Osteocyte (in vitro differentiated cells): Measurements from ENCODE around the gene CLTCL1. TPM values are rescaled to one million over a fixed set of nuclear protein-coding genes. Genes with fewer than 3 reads are reported as not detected.
A peak's percentile ranks its signal among the peaks of the same experiment; 100 is the strongest.

Experiments
- DNase-seq: peaks from one replicate; pipeline ENCODE4 v3.0.0; 2021; ENCODE audit warnings: mixed read lengths; ENCODE audit not compliant: unreplicated experiment; ENCODE audit errors: extremely low spot score
- H3K27ac Mint-ChIP-seq: one replicate; pipeline ENCODE4 v1.8.0; 2021; ENCODE audit warnings: mild to moderate bottlenecking, mixed read lengths; ENCODE audit not compliant: unreplicated experiment
- H3K27me3 Mint-ChIP-seq: one replicate; pipeline ENCODE4 v1.8.0; 2021; ENCODE audit warnings: mixed read lengths; ENCODE audit not compliant: unreplicated experiment
- H3K36me3 Mint-ChIP-seq: one replicate; pipeline ENCODE4 v1.8.0; 2021; ENCODE audit warnings: mixed read lengths; ENCODE audit not compliant: unreplicated experiment
- H3K4me1 Mint-ChIP-seq: one replicate; pipeline ENCODE4 v1.8.0; 2021; ENCODE audit warnings: mixed read lengths; ENCODE audit not compliant: unreplicated experiment
- H3K4me3 Mint-ChIP-seq: one replicate; pipeline ENCODE4 v1.8.0; 2021; ENCODE audit warnings: mild to moderate bottlenecking, moderate library complexity, mixed read lengths; ENCODE audit not compliant: unreplicated experiment
- H3K9me3 Mint-ChIP-seq: one replicate; pipeline ENCODE4 v1.8.0; 2021; ENCODE audit warnings: mixed read lengths; ENCODE audit not compliant: unreplicated experiment
- total RNA-seq: library from RNA; stranded (reverse); gene quantifications from 2 replicates; pipeline ENCODE4 v1.2.1, GENCODE V29; 2021
- TF ChIP-seq, protein P1 (sequence below): fragments of 200-600 bp; sonication (generic); IDR thresholded peaks from 2 replicates; pipeline ENCODE4 v1.5.0; 2021; ENCODE audit warnings: antibody characterized with exemption, mild to moderate bottlenecking, moderate library complexity

The CLTCL1 gene
- total RNA-seq, 1 donor from 2014 or later, result 10.1 TPM

DNA sequence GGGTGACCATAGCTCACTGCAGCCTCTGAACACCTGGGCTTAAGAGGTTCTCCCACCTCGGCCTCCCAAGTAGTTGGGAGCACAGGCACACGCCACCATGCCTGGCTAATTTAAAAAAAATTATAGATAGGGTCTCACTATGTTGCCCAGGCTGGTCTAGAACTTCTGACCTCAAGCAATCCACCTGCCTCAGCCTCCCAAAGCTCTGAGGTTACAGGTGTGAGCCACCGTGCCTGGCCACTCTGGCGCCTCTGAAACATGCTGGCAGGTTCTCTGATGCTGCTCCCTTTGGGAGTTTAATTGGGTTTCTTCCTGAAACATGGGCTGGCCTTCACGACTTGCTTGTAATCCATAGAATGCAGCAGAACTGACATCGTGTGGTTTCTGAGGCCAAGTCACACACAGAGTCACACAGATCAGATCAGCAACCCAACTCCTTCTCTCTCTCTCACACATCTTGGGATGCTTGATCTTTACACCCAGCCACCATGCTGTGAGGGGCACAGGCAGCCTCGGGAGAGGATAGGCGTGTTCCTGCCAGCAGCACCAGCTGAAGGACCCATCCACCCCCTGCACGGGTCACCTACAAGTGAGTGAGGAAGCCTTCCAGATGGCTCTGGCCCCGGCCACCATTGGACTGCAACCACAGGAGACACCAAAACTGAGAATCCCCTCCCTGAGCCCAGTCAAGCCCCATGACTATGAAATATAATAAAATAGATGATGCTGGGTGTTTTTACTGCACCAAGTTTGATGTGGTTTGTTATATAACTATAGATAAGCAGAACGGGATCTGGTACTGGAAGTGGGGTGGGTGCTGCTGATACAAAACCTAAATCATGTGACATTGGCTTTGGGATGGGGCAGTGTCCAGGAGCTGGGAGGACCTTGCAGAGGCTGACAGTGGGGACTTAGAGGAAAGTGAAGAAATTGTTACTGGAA is 138.3 kb downstream of the CLTCL1 start:
- no peaks in the 10 kb centered on the region for H3K9me3 Mint-ChIP-seq
- no peaks in the 10 kb centered on the region for H3K36me3 Mint-ChIP-seq
- H3K4me1 Mint-ChIP-seq, result peaks cover 4% of the 10 kb centered on the region
- no peak overlapping the region for H3K27ac Mint-ChIP-seq
- DNase-seq, result no peak
- H3K4me3 Mint-ChIP-seq, result no peak overlapping the region
- TF ChIP-seq, protein P1, sequence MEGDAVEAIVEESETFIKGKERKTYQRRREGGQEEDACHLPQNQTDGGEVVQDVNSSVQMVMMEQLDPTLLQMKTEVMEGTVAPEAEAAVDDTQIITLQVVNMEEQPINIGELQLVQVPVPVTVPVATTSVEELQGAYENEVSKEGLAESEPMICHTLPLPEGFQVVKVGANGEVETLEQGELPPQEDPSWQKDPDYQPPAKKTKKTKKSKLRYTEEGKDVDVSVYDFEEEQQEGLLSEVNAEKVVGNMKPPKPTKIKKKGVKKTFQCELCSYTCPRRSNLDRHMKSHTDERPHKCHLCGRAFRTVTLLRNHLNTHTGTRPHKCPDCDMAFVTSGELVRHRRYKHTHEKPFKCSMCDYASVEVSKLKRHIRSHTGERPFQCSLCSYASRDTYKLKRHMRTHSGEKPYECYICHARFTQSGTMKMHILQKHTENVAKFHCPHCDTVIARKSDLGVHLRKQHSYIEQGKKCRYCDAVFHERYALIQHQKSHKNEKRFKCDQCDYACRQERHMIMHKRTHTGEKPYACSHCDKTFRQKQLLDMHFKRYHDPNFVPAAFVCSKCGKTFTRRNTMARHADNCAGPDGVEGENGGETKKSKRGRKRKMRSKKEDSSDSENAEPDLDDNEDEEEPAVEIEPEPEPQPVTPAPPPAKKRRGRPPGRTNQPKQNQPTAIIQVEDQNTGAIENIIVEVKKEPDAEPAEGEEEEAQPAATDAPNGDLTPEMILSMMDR, result no peak
- H3K27me3 Mint-ChIP-seq, result peaks cover 42% of the 10 kb centered on the region

DNA sequence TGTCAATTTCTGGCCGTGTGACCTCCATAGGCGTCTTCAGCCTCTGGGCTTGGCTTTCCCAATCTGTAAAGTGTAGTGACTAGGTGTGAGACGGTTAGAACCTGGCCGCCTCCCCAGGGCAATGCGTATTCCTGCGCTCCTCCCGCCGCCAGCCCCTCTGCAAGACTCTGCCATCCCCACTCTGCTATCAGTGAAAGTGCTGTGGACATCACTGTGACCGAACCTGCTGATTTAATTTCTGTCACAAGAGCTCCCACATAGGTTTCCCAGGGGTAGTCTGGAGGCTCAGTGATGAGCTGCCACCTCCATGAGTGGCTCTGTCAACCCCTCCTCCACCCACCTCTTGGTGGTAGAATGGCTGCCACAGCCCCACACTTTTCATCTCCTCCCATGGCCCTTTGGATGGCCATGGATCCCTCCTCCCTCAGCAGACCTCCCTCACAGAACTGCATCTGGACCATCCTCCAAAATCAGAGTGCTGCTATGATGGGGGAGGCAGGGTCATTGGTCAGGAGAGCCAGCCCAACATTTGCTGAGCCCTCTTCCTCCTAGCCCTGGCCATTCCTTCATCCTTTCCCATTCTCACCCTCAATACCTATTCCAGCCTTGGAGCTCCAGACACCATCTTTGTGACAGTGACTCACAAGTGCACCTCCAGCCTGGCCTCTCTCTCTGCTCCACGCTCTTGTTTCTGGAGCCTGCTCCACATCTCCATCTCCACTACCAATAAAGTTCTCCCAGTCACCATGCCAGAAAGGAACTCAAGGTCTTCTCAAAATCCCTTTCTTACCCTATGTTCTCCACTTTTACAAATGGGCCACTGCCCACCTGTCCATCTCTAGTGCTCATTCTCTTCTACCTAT is 140.0 kb downstream of the CLTCL1 start:
- peaks cover 4% of the 10 kb centered on the region for H3K4me1 Mint-ChIP-seq
- no peak overlapping the region for H3K27ac Mint-ChIP-seq
- H3K27me3 Mint-ChIP-seq, result peaks cover 54% of the 10 kb centered on the region
- TF ChIP-seq, protein P1, result no peak
- H3K9me3 Mint-ChIP-seq, result no peaks in the 10 kb centered on the region
- DNase-seq, result no peak
- H3K36me3 Mint-ChIP-seq, result no peaks in the 10 kb centered on the region
- peak overlapping the region; percentile 22 for H3K4me3 Mint-ChIP-seq

DNA sequence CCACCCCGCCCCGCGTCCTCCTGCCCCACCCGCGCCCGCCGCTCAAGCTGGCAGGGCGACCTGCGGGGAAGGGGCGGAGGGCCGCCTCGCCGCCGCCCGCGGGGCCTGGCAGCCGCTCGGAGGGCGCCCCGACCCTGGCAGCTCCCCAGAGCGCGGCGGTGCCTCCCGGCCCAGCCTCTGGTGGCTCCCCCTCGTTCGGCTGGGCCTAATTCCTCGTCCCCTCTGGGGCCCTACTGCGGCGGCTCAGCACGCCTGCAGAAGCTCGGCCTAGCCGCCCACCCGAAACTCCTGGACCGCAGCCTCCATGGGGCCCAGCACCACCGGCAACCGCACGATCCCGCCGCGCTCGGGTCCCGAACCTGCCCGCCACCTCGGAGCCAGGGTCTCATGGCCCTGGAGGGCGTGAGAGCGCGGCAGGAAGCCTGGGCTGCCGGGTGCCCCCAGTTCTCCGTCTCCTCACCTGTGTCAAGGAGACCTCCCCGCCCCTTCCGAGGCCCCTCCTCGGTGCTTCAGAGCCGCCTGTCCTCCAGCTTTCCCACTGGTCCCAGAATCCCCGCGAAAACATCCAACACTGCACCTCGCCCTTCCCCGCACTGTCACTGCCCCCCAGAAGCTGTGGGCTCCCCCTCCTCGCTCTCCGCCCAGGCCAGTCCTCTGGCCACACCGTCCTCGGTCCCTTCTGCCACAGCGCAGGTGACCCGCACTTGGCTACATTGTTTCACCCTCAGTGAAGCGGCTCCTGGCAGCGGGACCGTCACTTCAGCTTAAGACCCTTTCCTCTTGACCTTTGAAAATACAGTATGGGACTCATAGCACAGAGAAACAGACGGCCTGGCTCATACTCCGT is 140.8 kb downstream of the CLTCL1 start:
- Mint-ChIP-seq H3K27me3 (peaks cover 54% of the 10 kb centered on the region), H3K27ac (no peak overlapping the region), H3K9me3 (no peaks in the 10 kb centered on the region), H3K4me3 (peak overlapping the region; percentile 22), H3K4me1 (peaks cover 4% of the 10 kb centered on the region), H3K36me3 (no peaks in the 10 kb centered on the region)
- no peak for DNase-seq
- TF ChIP-seq, protein P1, result no peak

DNA sequence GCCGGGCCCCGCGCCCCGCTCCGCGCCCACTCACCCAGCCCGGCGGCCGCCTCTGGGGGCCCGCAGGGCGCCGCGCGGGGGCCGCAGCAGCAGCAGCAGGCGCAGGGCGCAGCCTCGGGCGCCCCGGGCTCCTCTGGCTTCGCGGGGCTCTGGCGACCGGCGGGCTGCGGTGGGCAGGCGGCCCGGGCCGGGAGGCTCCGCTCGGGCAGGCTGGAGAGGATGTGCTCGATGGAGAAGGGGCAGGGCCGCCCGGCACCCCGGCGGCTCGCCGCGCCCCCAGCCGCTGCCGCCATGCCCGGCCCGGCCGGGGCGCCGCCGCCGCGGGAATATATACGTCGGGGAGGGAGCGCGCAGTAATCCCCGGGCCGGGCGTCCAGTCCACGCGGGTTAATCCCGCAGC is 141.5 kb downstream of the CLTCL1 start, which contains the start of gene GSC2:
Gene GSC2, minus strand, starts transcription at position 302 of the 400 bp plus-strand sequence. Its CDS starts 9 bp downstream, at position 293.
- H3K4me3 Mint-ChIP-seq, result peak within 1 kb of the TSS; percentile 22

More for the DNA sequence above, 141.5 kb downstream of the CLTCL1 start, which contains the start of gene GSC2:
- peaks cover 52% of the 10 kb centered on the region for H3K27me3 Mint-ChIP-seq
- TF ChIP-seq, protein P1, result no peak
- H3K36me3 Mint-ChIP-seq, result no peaks in the 10 kb centered on the region
- H3K27ac Mint-ChIP-seq, result no peak within 1 kb of the TSS
- no peak for DNase-seq
- H3K9me3 Mint-ChIP-seq, result no peaks in the 10 kb centered on the region
- peaks cover 4% of the 10 kb centered on the region for H3K4me1 Mint-ChIP-seq
